ENCODE data around the gene TENM4. TPM values are rescaled to one million over a fixed set of nuclear protein-coding genes. Genes with fewer than 3 reads are reported as not detected.

The TENM4 gene
- total RNA-seq, 1 experiment from 2014 or later: 25.0 TPM

DNA sequence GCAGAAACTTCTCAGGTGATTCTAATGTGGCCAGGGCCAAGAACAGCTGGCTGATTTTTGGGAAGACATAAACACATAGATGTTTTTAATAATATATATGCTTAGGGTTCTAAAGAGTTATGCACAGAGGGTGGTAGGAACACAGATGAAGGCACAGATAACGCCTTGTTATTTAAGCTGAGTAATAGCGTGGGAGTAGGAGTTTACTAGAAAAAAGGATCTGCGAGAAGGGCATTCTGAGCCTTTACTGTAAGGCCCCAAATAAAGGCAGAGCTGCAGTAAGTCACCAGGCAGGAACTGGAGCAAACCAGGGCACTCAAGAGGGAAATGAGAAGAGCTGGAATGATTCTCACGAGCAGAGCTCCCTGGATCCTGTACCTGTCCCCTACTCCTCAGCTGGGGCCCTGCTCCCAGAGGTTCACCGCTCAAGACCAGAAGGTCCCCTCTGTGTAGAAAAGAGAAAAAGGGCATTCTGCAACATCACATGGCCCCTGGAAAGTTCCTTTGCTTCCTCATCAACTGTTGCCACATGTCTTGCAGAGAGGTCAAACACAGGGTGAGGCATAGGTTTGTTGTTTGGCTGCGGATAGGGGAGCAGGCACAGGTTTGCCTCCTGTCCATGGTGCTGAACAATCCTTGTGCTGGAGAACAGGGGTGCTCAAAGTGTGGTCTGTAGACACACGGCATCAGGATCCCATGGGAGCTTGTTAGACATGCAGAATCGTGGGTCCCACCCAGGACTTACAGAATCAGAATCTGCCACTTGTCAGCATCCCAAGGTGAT is 125.7 kb downstream of the TENM4 start:
- no peaks in the 10 kb centered on the region for H3K36me3 Mint-ChIP-seq
- no peaks in the 10 kb centered on the region for H3K9me3 Mint-ChIP-seq
- ATAC-seq (peak; percentile 95), DNase-seq (ENCODE audit: low spot score) (peak; percentile 58)
- POLR2A ChIA-PET: no interaction called here
- H3K4me3 Mint-ChIP-seq: no peak overlapping the region
- no peaks in the 10 kb centered on the region for H3K27me3 Mint-ChIP-seq (ENCODE audit: low read depth)
- H3K27ac Mint-ChIP-seq: no peak overlapping the region
- H3K4me1 Mint-ChIP-seq: no peaks in the 10 kb centered on the region
- CTCF ChIA-PET: interaction anchor here (0.6 to 1.2 kb wide), 2 partner anchors 85 to 263 kb away, joined by 3 to 4 read pairs; no protein-coding TSS in a partner anchor
- TF ChIP-seq SMAD3 (CRISPR knock-in tag; IDR thresholded peaks at IDR 0.05; ENCODE audit: borderline replicate concordance) (no peak), ZNF671 (CRISPR knock-in tag; IDR thresholded peaks at IDR 0.05) (no peak), TEAD1 (CRISPR knock-in tag; IDR thresholded peaks at IDR 0.05) (no peak), GTF2I (CRISPR knock-in tag; conservative IDR thresholded peaks at IDR 0.05) (no peak), HMGA2 (CRISPR knock-in tag; IDR thresholded peaks at IDR 0.05) (no peak), CTCF (IDR thresholded peaks at IDR 0.05) (no peak), ESRRA (CRISPR knock-in tag; IDR thresholded peaks at IDR 0.05; ENCODE audit: borderline replicate concordance) (no peak; the same call in 1 of the 2 replicates), NR3C1 (CRISPR knock-in tag; conservative IDR thresholded peaks at IDR 0.05; ENCODE audit: low read depth) (0 out of 2 replicates have a peak, but pooled peaks have one; percentile 36), GABPB1 (CRISPR knock-in tag; IDR thresholded peaks at IDR 0.05) (no peak), ZNF281 (CRISPR knock-in tag; IDR thresholded peaks at IDR 0.05) (0 out of 2 replicates have a peak, but pooled peaks have one; percentile 59), FOXK1 (CRISPR knock-in tag; IDR thresholded peaks at IDR 0.05) (no peak), STAT6 (CRISPR knock-in tag; conservative IDR thresholded peaks at IDR 0.05; ENCODE audit: low read depth) (no peak), TEAD4 (CRISPR knock-in tag; IDR thresholded peaks at IDR 0.05) (no peak), ZNF396 (CRISPR knock-in tag; IDR thresholded peaks at IDR 0.05; ENCODE audit: borderline replicate concordance) (no peak), GRHL2 (CRISPR knock-in tag; IDR thresholded peaks at IDR 0.05; ENCODE audit: insufficient replicate concordance, severe bottlenecking) (no peak), NFATC4 (CRISPR knock-in tag; IDR thresholded peaks at IDR 0.05) (no peak), TP53 (CRISPR knock-in tag; IDR thresholded peaks at IDR 0.05) (peak; percentile 62), ZNF121 (CRISPR knock-in tag; IDR thresholded peaks at IDR 0.05) (no peak)
- TF ChIP-seq, protein P1, sequence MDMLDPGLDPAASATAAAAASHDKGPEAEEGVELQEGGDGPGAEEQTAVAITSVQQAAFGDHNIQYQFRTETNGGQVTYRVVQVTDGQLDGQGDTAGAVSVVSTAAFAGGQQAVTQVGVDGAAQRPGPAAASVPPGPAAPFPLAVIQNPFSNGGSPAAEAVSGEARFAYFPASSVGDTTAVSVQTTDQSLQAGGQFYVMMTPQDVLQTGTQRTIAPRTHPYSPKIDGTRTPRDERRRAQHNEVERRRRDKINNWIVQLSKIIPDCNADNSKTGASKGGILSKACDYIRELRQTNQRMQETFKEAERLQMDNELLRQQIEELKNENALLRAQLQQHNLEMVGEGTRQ (CRISPR knock-in tag; IDR thresholded peaks at IDR 0.05): 0 out of 2 replicates have a peak, but pooled peaks have one; percentile 31
- TF ChIP-seq, protein P2, sequence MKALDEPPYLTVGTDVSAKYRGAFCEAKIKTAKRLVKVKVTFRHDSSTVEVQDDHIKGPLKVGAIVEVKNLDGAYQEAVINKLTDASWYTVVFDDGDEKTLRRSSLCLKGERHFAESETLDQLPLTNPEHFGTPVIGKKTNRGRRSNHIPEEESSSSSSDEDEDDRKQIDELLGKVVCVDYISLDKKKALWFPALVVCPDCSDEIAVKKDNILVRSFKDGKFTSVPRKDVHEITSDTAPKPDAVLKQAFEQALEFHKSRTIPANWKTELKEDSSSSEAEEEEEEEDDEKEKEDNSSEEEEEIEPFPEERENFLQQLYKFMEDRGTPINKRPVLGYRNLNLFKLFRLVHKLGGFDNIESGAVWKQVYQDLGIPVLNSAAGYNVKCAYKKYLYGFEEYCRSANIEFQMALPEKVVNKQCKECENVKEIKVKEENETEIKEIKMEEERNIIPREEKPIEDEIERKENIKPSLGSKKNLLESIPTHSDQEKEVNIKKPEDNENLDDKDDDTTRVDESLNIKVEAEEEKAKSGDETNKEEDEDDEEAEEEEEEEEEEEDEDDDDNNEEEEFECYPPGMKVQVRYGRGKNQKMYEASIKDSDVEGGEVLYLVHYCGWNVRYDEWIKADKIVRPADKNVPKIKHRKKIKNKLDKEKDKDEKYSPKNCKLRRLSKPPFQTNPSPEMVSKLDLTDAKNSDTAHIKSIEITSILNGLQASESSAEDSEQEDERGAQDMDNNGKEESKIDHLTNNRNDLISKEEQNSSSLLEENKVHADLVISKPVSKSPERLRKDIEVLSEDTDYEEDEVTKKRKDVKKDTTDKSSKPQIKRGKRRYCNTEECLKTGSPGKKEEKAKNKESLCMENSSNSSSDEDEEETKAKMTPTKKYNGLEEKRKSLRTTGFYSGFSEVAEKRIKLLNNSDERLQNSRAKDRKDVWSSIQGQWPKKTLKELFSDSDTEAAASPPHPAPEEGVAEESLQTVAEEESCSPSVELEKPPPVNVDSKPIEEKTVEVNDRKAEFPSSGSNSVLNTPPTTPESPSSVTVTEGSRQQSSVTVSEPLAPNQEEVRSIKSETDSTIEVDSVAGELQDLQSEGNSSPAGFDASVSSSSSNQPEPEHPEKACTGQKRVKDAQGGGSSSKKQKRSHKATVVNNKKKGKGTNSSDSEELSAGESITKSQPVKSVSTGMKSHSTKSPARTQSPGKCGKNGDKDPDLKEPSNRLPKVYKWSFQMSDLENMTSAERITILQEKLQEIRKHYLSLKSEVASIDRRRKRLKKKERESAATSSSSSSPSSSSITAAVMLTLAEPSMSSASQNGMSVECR (CRISPR knock-in tag; IDR thresholded peaks at IDR 0.05; ENCODE audit: borderline replicate concordance): peak; percentile 41; the same call in 1 of the 2 replicates
- TF ChIP-seq, protein P3, sequence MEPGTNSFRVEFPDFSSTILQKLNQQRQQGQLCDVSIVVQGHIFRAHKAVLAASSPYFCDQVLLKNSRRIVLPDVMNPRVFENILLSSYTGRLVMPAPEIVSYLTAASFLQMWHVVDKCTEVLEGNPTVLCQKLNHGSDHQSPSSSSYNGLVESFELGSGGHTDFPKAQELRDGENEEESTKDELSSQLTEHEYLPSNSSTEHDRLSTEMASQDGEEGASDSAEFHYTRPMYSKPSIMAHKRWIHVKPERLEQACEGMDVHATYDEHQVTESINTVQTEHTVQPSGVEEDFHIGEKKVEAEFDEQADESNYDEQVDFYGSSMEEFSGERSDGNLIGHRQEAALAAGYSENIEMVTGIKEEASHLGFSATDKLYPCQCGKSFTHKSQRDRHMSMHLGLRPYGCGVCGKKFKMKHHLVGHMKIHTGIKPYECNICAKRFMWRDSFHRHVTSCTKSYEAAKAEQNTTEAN (CRISPR knock-in tag; IDR thresholded peaks at IDR 0.05): no peak

All from WTC11 (cell line).